Neural progenitor cell (in vitro differentiated cells): Measurements from ENCODE around the gene LTBP3. TPM values are rescaled to one million over a fixed set of nuclear protein-coding genes. Genes with fewer than 3 reads are reported as not detected.

Experiments used
- DNase-seq: peaks from one replicate; pipeline ENCODE4 v3.0.0-alpha.2; 2016; ENCODE audit warnings: low spot score
- H2AFZ ChIP-seq: fragments of 200-600 bp; sonication (generic); replicated peaks from 2 replicates; pipeline ENCODE4 v1.6.1; 2016; ENCODE audit warnings: antibody characterized with exemption
- H3F3A ChIP-seq: fragments of 200-600 bp; sonication (generic); 2 replicates; pipeline ENCODE4 v1.6.1; 2016; ENCODE audit warnings: antibody characterized with exemption, low read depth
- H3K27ac ChIP-seq: fragments of 200-600 bp; sonication (generic); 2 replicates; pipeline ENCODE4 v1.5.1; 2016; ENCODE audit warnings: mild to moderate bottlenecking
- H3K27me3 ChIP-seq: fragments of 200-600 bp; sonication (generic); 2 replicates; pipeline ENCODE4 v1.6.1; 2016; ENCODE audit warnings: mild to moderate bottlenecking, moderate library complexity
- H3K36me3 ChIP-seq: fragments of 200-600 bp; sonication (generic); 2 replicates; pipeline ENCODE4 v1.5.1; 2016
- H3K4me1 ChIP-seq: fragments of 200-600 bp; sonication (generic); 2 replicates; pipeline ENCODE4 v1.6.1; 2016; ENCODE audit warnings: mixed run types
- H3K4me2 ChIP-seq: fragments of 200-600 bp; sonication (generic); 2 replicates; pipeline ENCODE4 v1.6.1; 2016
- H3K4me3 ChIP-seq: fragments of 200-600 bp; sonication (generic); 2 replicates; pipeline ENCODE4 v1.5.1; 2016
- H3K79me2 ChIP-seq: fragments of 200-600 bp; sonication (generic); 2 replicates; pipeline ENCODE4 v1.6.1; 2016; ENCODE audit warnings: low read depth
- H3K9ac ChIP-seq: fragments of 200-600 bp; sonication (generic); 2 replicates; pipeline ENCODE4 v1.6.1; 2016
- H3K9me3 ChIP-seq: fragments of 200-600 bp; sonication (generic); 2 replicates; pipeline ENCODE4 v1.5.1; 2016; ENCODE audit warnings: low read depth
- H4K20me1 ChIP-seq: fragments of 200-600 bp; sonication (generic); 2 replicates; pipeline ENCODE4 v1.6.1; 2016; ENCODE audit warnings: low read depth
- H3K27ac Mint-ChIP-seq: 3 replicates; pipeline ENCODE4 v1.8.0; 2021; ENCODE audit warnings: mixed read lengths
- H3K27me3 Mint-ChIP-seq: 2 replicates; pipeline ENCODE4 v1.8.0; 2022; ENCODE audit warnings: low read depth, mild to moderate bottlenecking, inconsistent platforms, moderate library complexity, mixed read lengths; ENCODE audit not compliant: insufficient read depth
- H3K36me3 Mint-ChIP-seq: 3 replicates; pipeline ENCODE4 v1.8.0; 2021; ENCODE audit warnings: mixed read lengths
- H3K4me1 Mint-ChIP-seq: 3 replicates; pipeline ENCODE4 v1.8.0; 2021; ENCODE audit warnings: mixed read lengths
- H3K4me3 Mint-ChIP-seq: 3 replicates; pipeline ENCODE4 v1.8.0; 2021; ENCODE audit warnings: mild to moderate bottlenecking, moderate library complexity, mixed read lengths
- H3K9me3 Mint-ChIP-seq: 3 replicates; pipeline ENCODE4 v1.8.0; 2020; ENCODE audit warnings: mixed read lengths
- EZH2 ChIP-seq: fragments of 200-600 bp; sonication (generic); IDR thresholded peaks from 2 replicates; pipeline ENCODE4 v1.6.1; 2017; ENCODE audit warnings: antibody characterized with exemption, mild to moderate bottlenecking, moderate library complexity
- EZH2phosphoT487 ChIP-seq: fragments of 200-600 bp; sonication (generic); IDR thresholded peaks from 2 replicates; pipeline ENCODE4 v1.6.1; 2017; ENCODE audit warnings: antibody characterized with exemption
- total RNA-seq: library from RNA; depleted of rRNA; stranded (reverse); fragments of >200 nt; gene quantifications from 2 replicates; pipeline ENCODE4 v1.2.3, GENCODE V29; 2015; ENCODE audit warnings: low replicate concordance
- TF ChIP-seq, protein P1 (sequence below): fragments of 200-600 bp; sonication (generic); IDR thresholded peaks from 2 replicates; pipeline ENCODE4 v1.5.1; 2017; ENCODE audit warnings: antibody characterized with exemption, mild to moderate bottlenecking

Gene LTBP3
- total RNA-seq, 1 donor from 2014 or later, result 1.2 TPM

DNA sequence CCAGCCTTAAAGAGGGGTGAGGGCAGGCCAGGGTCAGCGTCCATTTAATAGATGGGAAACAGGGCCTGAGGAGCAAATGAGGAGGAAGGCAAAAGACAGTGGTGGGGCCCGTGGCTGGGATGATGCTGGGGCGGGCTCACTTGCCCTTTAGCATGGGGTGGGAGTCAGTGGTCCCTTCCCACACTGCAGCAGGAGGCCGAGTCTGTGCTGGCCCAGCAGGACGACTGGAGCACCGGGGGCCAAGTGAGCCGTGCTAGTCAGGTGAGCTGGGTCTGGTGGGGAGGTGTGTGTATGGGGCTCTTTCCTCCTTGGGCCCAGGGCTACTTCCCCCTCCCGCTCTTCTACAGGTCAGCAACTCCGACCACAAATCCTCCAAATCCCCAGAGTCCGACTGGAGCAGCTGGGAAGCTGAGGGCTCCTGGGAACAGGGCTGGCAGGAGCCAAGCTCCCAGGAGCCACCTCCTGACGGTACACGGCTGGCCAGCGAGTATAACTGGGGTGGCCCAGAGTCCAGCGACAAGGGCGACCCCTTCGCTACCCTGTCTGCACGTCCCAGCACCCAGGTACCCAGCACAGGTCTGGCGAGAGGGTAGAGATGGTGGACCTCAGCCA, 20.4 kb downstream of the LTBP3 start:
- Histone ChIP-seq H3K4me1 (peaks cover 19% of the 10 kb centered on the region), H3F3A (peaks cover 29% of the 10 kb centered on the region), H3K9me3 (no peaks in the 10 kb centered on the region), H3K27me3 (peaks cover 54% of the 10 kb centered on the region), H3K4me2 (no peak overlapping the region), H2AFZ (no peak overlapping the region), H3K9ac (no peak overlapping the region), H3K79me2 (no peaks in the 10 kb centered on the region), H4K20me1 (peaks cover 35% of the 10 kb centered on the region), H3K27ac (no peak overlapping the region), H3K36me3 (no peaks in the 10 kb centered on the region), H3K4me3 (no peak overlapping the region)
- H3K36me3 Mint-ChIP-seq, result peaks cover 17% of the 10 kb centered on the region
- TF ChIP-seq EZH2phosphoT487, result no peak
- no peak for TF ChIP-seq EZH2
- TF ChIP-seq, protein P1, sequence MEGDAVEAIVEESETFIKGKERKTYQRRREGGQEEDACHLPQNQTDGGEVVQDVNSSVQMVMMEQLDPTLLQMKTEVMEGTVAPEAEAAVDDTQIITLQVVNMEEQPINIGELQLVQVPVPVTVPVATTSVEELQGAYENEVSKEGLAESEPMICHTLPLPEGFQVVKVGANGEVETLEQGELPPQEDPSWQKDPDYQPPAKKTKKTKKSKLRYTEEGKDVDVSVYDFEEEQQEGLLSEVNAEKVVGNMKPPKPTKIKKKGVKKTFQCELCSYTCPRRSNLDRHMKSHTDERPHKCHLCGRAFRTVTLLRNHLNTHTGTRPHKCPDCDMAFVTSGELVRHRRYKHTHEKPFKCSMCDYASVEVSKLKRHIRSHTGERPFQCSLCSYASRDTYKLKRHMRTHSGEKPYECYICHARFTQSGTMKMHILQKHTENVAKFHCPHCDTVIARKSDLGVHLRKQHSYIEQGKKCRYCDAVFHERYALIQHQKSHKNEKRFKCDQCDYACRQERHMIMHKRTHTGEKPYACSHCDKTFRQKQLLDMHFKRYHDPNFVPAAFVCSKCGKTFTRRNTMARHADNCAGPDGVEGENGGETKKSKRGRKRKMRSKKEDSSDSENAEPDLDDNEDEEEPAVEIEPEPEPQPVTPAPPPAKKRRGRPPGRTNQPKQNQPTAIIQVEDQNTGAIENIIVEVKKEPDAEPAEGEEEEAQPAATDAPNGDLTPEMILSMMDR, result no peak
- peaks cover 16% of the 10 kb centered on the region for H3K27me3 Mint-ChIP-seq
- H3K4me1 Mint-ChIP-seq, result peaks cover 7% of the 10 kb centered on the region
- no peaks in the 10 kb centered on the region for H3K9me3 Mint-ChIP-seq
- no peak for DNase-seq
- H3K27ac Mint-ChIP-seq, result no peak overlapping the region
- peak overlapping the region; percentile 35 for H3K4me3 Mint-ChIP-seq

DNA sequence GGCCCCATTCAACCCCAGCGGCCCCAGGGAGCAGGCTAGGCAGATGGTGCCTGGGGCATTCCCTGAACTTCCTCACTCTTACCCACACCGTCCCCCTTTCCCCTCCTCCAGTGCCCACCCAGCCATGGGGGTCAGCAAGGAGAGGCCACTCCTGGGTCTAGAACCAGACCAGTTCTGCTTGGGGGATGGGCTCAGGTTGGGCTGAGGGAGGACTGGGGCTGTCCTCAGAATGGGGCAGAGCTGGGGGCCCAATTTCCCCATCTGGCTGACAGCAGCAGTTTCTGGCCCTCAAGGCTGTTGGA, 20.9 kb downstream of the LTBP3 start:
- Histone ChIP-seq H3K9me3 (no peaks in the 10 kb centered on the region), H4K20me1 (peaks cover 35% of the 10 kb centered on the region), H3F3A (peaks cover 29% of the 10 kb centered on the region), H3K4me3 (no peak overlapping the region), H3K79me2 (no peaks in the 10 kb centered on the region), H3K36me3 (no peaks in the 10 kb centered on the region), H3K27me3 (peaks cover 52% of the 10 kb centered on the region), H3K27ac (no peak overlapping the region), H3K4me1 (peaks cover 19% of the 10 kb centered on the region), H3K4me2 (no peak overlapping the region), H2AFZ (no peak overlapping the region), H3K9ac (no peak overlapping the region)
- Mint-ChIP-seq H3K27me3 (peaks cover 16% of the 10 kb centered on the region), H3K36me3 (peaks cover 17% of the 10 kb centered on the region), H3K4me1 (peaks cover 7% of the 10 kb centered on the region), H3K27ac (no peak overlapping the region), H3K9me3 (no peaks in the 10 kb centered on the region), H3K4me3 (no peak overlapping the region)
- no peak for DNase-seq
- TF ChIP-seq EZH2phosphoT487 (no peak), EZH2 (no peak)
- TF ChIP-seq, protein P1, result no peak

DNA sequence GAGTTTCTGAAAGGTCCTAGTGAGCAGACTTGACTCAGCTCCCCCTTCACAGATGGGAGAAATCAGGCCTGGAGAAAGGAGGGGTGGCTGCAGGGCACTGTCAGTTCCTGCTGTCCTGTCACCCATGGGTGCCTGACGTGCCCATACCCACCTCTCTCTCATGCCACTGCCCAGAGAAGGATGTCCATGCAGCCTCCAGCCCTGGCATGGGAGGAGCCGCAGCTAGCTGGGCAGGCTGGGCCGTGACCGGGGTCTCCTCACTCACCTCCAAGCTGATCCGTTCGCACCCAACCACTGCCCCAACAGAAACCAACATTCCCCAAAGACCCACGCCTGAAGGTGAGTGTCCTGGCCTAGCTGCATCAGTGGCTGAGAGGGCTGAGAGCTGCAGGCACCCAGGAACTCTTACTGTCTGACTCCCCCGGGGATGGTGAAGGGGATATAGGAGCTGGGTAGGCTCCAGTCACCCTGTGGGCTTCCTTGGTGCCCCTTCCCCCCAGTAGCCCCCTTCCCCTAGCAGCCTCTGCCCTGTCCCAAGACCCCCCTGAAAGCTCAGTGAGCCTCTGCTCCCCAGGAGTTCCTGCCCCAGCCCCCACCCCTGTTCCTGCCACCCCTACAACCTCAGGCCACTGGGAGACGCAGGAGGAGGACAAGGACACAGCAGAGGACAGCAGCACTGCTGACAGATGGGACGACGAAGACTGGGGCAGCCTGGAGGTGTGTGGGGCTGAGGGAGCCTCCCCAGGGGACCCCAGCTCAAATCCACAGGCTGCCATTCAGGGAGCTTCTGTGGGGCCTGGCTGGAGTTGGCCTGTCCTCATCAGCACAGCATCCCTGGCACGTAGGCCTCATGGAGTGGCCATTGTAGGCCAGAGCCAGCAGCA, 21.5 kb downstream of the LTBP3 start:
- Histone ChIP-seq H3K27ac (no peak overlapping the region), H3K4me2 (no peak overlapping the region), H3K79me2 (no peaks in the 10 kb centered on the region), H3K4me3 (no peak overlapping the region), H3K9ac (no peak overlapping the region), H3F3A (peaks cover 29% of the 10 kb centered on the region), H3K27me3 (peaks cover 46% of the 10 kb centered on the region), H3K36me3 (no peaks in the 10 kb centered on the region), H4K20me1 (peaks cover 35% of the 10 kb centered on the region), H2AFZ (no peak overlapping the region), H3K9me3 (no peaks in the 10 kb centered on the region), H3K4me1 (peaks cover 19% of the 10 kb centered on the region)
- TF ChIP-seq, protein P1, result no peak
- TF ChIP-seq EZH2phosphoT487, result no peak
- TF ChIP-seq EZH2, result no peak
- Mint-ChIP-seq H3K9me3 (no peaks in the 10 kb centered on the region), H3K4me1 (peaks cover 5% of the 10 kb centered on the region), H3K27me3 (peaks cover 14% of the 10 kb centered on the region), H3K27ac (no peak overlapping the region), H3K4me3 (peak overlapping the region; percentile 8), H3K36me3 (peaks cover 15% of the 10 kb centered on the region)
- no peak for DNase-seq
